Parathyroid adenoma (tissue), 2 donors: Measurements from ENCODE around the gene CKMT2.

Source experiments
- H2AFZ ChIP-seq: fragments of 300-600 bp; sonication (generic); one replicate; pipeline ENCODE4 v1.7.0; 2017; ENCODE audit warnings: antibody characterized with exemption, mild to moderate bottlenecking
- H3K27ac ChIP-seq: fragments of 300-600 bp; sonication (generic); one replicate; pipeline ENCODE4 v1.7.0; 2017
- H3K27me3 ChIP-seq: fragments of 300-600 bp; sonication (generic); one replicate; pipeline ENCODE4 v1.7.0; 2017; ENCODE audit warnings: low read length; ENCODE audit not compliant: control insufficient read depth, insufficient read depth
- H3K36me3 ChIP-seq: fragments of 300-600 bp; sonication (generic); one replicate; pipeline ENCODE4 v1.7.0; 2017; ENCODE audit warnings: low read length; ENCODE audit not compliant: control insufficient read depth, insufficient read depth
- H3K4me1 ChIP-seq: fragments of 300-600 bp; sonication (generic); one replicate; pipeline ENCODE4 v1.7.0; 2017; ENCODE audit warnings: control low read depth
- H3K4me2 ChIP-seq: fragments of 300-600 bp; sonication (generic); one replicate; pipeline ENCODE4 v1.7.0; 2017; ENCODE audit warnings: low read length
- H3K4me3 ChIP-seq: fragments of 300-600 bp; sonication (generic); one replicate; pipeline ENCODE4 v1.7.0; 2017; ENCODE audit warnings: low read depth, low read length
- H3K79me2 ChIP-seq: fragments of 300-600 bp; sonication (generic); one replicate; pipeline ENCODE4 v1.7.0; 2017; ENCODE audit warnings: control low read depth
- H3K9ac ChIP-seq: fragments of 300-600 bp; sonication (generic); one replicate; pipeline ENCODE4 v1.7.0; 2017; ENCODE audit warnings: mild to moderate bottlenecking
- H3K9me3 ChIP-seq: fragments of 300-600 bp; sonication (generic); one replicate; pipeline ENCODE4 v1.7.0; 2017; ENCODE audit warnings: low read length; ENCODE audit not compliant: control insufficient read depth
- CTCF ChIP-seq: fragments of 300-600 bp; sonication (generic); IDR thresholded peaks from one replicate; pipeline ENCODE4 v1.7.0; 2017; ENCODE audit warnings: antibody characterized with exemption, mild to moderate bottlenecking
- donor health status: primary hyperparathyroidism.

The CKMT2 gene

GRCh38 chr5:81205058-81205457 is 28.1 kb upstream of the CKMT2 start:
- Histone ChIP-seq H3K9me3 (no peaks in the 10 kb centered on the region), H3K4me1 (no peaks in the 10 kb centered on the region), H3K27me3 (no peaks in the 10 kb centered on the region), H3K79me2 (no peaks in the 10 kb centered on the region), H3K27ac (no peak overlapping the region), H3K4me3 (no peak overlapping the region), H3K36me3 (no peaks in the 10 kb centered on the region), H2AFZ (no peak overlapping the region), H3K9ac (no peak overlapping the region), H3K4me2 (no peak overlapping the region)
- no peak for TF ChIP-seq CTCF

- no peaks in the 10 kb centered on the region for H3K4me1 ChIP-seq
- H3K27me3 ChIP-seq: no peaks in the 10 kb centered on the region
- H3K79me2 ChIP-seq: no peaks in the 10 kb centered on the region
- no peaks in the 10 kb centered on the region for H3K36me3 ChIP-seq
- H3K4me3 ChIP-seq: no peak overlapping the region
- H2AFZ ChIP-seq: no peak overlapping the region
- H3K4me2 ChIP-seq: no peak overlapping the region
- H3K9ac ChIP-seq: no peak overlapping the region
- no peaks in the 10 kb centered on the region for H3K9me3 ChIP-seq
- no peak for TF ChIP-seq CTCF
- H3K27ac ChIP-seq: no peak overlapping the region
These were observed 26.1 kb upstream of the CKMT2 start for GRCh38 chr5:81207009-81207408.

DNA sequence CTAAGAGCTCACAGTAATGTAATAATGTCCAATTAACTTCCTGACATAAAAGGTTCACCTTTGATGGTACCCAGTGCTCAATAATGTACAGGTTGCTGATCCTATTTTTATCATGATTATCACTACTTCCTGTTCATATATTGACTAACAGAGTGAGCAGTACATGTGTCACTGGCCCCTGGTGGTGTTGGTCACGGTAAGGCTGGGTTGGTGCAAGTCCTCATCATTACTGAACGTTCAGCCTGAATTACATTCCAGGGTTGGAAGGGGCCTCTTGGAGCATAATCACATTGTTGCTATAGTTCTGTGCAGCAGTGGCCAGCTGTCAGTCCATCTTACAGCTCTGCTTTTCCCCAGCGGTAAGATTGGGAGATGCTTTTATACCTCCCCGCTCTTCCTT is 24.2 kb upstream of the CKMT2 start:
- Histone ChIP-seq H3K4me2 (no peak overlapping the region), H3K79me2 (no peaks in the 10 kb centered on the region), H3K4me1 (no peaks in the 10 kb centered on the region), H3K36me3 (no peaks in the 10 kb centered on the region), H3K4me3 (no peak overlapping the region), H3K27me3 (no peaks in the 10 kb centered on the region), H3K9ac (no peak overlapping the region), H2AFZ (no peak overlapping the region), H3K27ac (no peak overlapping the region), H3K9me3 (no peaks in the 10 kb centered on the region)
- TF ChIP-seq CTCF: no peak

DNA sequence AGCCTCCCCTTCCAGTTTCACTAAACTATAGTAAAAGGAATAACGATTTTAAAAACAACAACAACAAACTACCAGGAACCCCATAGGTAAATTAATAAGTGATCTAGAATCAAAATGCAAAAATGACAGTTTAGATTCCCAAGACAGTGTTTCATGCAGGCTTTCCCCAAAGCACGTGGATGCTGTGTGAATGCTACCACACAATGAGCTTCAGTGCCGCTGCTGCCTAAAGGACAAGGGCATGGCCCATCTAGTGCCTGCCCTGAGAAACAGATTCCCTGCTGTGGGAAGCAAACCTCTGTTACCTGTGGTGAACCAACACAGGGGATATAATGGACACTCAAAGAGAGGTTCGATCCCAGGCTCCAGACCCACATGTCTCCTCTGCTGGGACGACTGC is 23.7 kb upstream of the CKMT2 start:
- Histone ChIP-seq H3K36me3 (no peaks in the 10 kb centered on the region), H3K9me3 (no peaks in the 10 kb centered on the region), H3K79me2 (no peaks in the 10 kb centered on the region), H2AFZ (no peak overlapping the region), H3K4me3 (no peak overlapping the region), H3K27me3 (no peaks in the 10 kb centered on the region), H3K27ac (no peak overlapping the region), H3K4me2 (no peak overlapping the region), H3K4me1 (no peaks in the 10 kb centered on the region), H3K9ac (no peak overlapping the region)
- no peak for TF ChIP-seq CTCF

DNA sequence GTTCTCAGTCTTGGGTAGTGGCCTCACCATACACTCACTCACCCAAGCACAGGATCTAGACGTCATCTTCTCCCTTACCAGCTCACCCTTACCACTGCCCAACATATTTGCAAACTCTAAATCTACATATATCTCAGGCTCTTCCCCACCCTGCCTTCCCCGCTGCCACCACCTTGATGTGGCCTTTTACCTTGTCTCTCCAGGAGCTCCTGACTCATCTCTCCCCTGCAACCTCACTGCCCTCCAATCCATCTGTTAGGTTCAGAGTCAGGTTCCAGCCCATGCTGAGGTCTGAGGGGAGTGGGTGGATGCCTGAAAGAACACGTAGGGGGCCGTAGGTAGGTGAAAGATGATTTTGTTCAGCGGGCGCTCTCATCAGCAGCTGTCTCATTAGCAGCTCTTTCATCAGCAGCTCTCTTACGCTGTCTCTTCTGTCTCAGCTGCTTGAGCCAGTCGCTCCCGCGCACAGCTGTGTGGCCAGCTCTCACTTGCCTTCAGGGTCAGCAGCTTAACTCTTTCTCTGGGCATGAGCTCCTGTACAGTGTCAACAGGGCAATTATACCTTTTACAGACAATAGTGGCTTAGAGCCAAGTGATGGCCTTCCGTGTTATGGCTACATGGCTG is 23.1 kb upstream of the CKMT2 start:
- no peaks in the 10 kb centered on the region for H3K79me2 ChIP-seq
- H3K27me3 ChIP-seq: no peaks in the 10 kb centered on the region
- no peaks in the 10 kb centered on the region for H3K36me3 ChIP-seq
- H2AFZ ChIP-seq: no peak overlapping the region
- H3K9me3 ChIP-seq: no peaks in the 10 kb centered on the region
- no peaks in the 10 kb centered on the region for H3K4me1 ChIP-seq
- H3K9ac ChIP-seq: no peak overlapping the region
- H3K27ac ChIP-seq: no peak overlapping the region
- no peak for TF ChIP-seq CTCF
- H3K4me3 ChIP-seq: no peak overlapping the region
- H3K4me2 ChIP-seq: no peak overlapping the region
